Left hindlimb (tissue), 1 donor: ENCODE results near the gene KHSRP.

ENCODE experiments used
- DNase-seq: peaks from one replicate; pipeline ENCODE4 v3.0.0-alpha.2; 2018

KHSRP gene

DNA sequence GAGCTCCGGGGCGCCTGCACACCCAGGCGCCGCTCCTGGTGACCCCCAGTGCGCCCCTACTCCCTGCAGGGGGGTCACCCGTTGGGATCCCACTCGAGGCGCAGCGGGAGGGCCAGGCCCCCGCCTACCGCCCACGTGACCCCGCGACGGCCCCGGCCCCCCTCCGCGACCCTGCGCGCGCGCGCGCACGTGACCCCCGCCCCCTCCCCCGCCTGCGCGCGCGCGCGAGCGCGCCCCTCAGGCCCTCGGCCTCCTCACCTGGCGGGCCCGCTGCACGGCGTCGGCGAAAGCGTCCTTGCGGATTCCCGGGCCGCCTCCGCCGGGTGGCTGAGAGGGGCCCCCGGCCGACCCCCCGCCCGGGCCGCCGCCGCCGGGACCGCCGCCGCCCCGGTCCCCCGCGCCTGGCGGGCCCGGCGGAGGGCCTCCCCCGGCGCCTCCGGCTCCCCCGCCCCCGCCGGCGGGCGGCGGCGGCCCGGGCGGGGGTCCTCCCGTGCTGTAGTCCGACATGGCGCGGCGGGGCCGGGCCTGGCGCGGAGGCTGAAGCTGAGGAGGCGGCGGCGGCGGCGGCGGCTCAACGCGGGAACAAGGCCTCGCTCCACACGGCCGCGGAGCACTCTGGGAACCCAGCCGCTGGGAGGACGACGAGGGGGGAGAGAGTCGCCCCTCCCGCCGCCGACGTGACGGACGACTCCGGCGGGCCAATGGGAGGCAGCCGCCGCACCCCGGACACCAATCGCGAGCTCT lies at the start of gene KHSRP:
TSS of gene KHSRP (minus strand) at position 617 of the 744 bp plus-strand sequence. CDS start at position 507, 110 bp downstream.
- peak; percentile 47 for DNase-seq

- no peak for DNase-seq
Observed at GRCh38 chr19:6473647-6474046, 49.0 kb upstream of the KHSRP start.

- DNase-seq = no peak
Observed at GRCh38 chr19:6472713-6473112, 48.1 kb upstream of the KHSRP start.

DNA sequence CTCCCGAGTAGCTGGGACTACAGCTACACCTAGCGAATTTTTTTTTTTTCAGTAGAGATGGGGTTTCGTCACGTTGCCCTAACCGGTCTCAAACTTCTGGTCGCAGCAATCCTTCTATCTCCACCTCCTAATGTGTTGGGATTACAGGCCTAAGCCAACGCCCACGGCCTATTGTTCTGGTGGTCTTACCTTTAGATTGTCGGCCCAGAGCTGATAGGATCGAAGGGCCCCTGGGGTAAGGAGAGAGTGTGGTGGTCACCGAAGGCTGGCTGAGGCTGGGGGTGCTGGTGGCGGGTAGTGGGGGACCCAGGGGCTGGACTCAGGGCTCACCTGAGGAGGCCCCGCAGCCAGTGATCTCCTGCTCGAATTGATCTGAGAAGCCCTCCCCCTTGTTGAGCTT lies 46.5 kb upstream of the KHSRP start:
- no peak for DNase-seq

DNA sequence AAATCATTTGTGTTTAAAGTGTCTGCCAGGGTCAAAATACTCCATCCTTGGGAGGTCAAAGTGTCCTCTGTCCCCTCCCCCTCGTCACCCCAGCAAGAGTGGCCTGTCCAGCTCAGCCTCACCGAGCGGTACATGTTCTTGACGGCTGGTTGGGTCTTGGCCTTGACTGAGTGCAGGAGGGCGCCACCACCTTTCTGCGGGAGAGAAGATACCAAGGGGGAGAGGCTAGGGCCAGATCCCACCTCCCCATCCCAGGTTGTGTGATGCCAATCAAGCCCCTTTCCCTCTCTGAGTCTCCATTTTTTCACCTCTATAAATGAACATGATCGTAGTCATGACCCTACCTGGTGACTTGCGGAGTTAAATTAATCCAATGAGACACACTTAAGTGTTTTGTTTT lies 45.6 kb upstream of the KHSRP start:
- no peak for DNase-seq

- no peak for DNase-seq
Observed at GRCh38 chr19:6467384-6467783, 42.8 kb upstream of the KHSRP start.

DNA sequence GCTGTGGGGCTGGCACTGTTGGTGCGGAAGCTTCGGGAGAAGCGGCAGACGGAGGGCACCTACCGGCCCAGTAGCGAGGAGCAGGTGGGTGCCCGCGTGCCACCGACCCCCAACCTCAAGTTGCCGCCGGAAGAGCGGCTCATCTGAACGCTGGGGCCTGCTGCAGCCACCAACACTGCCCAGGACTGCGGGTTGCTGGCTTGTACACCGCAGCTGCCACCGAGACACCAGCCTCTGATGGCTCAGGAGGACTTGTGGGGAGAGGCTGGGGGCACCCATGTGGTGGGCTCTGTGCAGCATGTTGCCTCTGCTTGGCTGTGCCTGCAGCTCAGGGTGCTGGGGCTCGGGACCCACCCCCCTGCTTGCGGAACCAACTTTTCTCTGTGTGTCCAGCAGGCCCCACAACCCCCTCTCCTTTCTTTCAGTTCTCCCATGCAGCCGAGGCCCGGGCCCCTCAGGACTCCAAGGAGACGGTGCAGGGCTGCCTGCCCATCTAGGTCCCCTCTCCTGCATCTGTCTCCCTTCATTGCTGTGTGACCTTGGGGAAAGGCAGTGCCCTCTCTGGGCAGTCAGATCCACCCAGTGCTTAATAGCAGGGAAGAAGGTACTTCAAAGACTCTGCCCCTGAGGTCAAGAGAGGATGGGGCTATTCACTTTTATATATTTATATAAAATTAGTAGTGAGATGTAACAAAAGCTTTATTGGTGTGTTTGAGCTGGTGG lies 42.1 kb upstream of the KHSRP start:
- no peak for DNase-seq

DNA sequence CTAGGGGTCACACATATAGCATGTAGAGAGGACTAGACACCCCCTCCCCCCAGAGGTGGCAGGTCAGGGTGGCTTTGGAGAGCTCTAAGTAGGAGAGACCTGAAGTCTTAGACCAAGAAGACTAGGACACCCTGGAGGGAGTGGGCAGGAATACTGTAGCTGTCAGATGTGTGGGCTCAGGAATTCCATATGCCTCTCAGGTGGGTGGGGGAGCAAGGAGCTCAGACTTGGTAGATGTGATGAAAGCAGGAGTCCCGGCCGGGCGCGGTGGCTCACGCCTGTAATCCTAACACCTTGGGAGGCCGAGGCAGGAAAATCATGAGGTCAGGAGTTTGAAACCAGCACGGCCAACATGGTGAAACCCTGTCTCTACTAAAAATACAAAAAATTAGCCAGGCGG lies 41.1 kb upstream of the KHSRP start:
- no peak for DNase-seq

- no peak for DNase-seq
Observed at GRCh38 chr19:6465006-6465405, 40.4 kb upstream of the KHSRP start.

- DNase-seq = no peak
Observed at GRCh38 chr19:6464070-6464873, 39.7 kb upstream of the KHSRP start, which contains the start of gene CRB3. TSS of gene CRB3 (plus strand) at chr19:6464271. CDS start at chr19:6464702, 431 bp downstream.

DNA sequence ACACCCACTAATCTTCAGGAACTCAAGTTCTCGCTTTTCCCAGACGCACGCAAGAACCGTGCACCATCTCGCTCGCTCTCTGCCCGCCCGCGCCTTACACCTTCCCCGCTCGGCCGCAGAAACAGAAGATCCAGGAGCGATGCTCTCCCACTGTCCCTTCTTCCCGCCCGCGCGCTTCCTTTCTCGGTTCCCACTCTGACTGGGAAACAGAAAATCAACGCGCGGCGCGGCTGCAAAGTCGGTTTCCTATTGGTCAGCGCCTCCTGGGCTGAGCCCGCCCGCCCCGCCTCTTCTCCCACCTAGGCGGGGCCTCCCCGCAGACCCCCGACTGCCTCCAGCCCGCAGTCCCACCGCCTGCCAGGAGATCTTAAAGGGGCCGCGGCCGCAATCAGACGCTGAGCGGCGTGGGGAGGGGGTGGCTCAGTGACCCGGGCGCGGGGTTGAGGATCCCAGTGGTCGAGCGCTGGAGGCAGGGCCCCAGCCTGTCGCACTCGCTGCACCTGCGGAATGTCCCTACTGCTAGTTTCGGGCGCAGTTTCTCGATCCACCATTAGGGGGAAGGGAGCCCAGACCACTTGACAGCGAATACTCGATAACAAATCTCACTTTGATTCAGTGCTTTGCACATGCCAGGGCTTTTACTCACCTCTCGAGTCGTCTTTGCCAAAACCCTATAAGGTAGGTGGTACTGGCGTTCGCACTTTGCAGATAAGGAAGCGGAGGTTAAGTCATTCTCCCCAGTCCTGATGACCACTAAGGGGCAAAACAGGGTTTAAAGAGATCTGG lies 35.7 kb upstream of the KHSRP start:
- DNase-seq = peak; percentile 98

DNA sequence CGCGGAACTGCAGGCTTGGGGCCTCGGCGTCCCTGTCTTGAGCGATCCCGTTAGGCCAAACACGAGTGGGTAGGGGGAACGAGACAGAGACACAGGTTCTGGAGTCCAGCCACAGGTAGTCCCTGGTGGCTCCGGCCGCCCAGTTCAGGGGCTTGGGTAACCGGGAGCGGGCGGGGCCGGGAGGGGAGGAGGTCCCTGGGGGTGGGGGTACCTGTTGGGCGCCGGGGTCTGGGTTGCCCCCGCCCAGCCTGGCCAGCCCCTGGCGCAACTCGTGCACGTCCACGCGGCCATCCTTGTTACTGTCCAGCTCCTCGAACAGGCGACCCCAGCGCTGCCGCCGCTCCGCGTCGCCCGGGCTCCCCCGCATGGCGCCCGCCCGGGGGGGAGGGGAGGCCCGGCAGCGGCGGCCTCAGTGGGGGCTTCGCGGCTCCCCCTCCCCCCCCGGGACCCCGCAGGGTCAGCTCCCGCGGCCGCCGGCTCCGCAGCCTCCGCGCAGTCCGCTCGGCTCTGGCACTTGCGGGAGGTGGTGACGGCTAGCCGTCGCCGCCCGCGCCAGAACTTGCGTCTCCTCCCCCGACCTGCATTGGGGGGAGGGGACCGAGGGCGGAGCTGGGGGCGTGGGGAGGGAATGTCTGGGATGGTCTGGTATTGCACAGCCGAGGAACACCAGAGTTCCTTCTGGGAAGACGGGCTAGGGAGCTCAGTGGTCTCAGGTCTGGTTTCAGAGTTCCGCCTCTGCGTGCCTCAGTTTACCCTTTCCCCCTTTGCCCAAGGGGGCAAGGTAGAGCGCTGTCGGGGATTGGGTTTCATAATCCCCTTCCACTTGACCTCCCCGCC lies 34.9 kb upstream of the KHSRP start, which contains the start of gene SLC25A23:
TSS of gene SLC25A23 (minus strand) at position 531 of the 837 bp plus-strand sequence. CDS start at position 367, 164 bp downstream.
- peak; percentile 89 for DNase-seq

DNA sequence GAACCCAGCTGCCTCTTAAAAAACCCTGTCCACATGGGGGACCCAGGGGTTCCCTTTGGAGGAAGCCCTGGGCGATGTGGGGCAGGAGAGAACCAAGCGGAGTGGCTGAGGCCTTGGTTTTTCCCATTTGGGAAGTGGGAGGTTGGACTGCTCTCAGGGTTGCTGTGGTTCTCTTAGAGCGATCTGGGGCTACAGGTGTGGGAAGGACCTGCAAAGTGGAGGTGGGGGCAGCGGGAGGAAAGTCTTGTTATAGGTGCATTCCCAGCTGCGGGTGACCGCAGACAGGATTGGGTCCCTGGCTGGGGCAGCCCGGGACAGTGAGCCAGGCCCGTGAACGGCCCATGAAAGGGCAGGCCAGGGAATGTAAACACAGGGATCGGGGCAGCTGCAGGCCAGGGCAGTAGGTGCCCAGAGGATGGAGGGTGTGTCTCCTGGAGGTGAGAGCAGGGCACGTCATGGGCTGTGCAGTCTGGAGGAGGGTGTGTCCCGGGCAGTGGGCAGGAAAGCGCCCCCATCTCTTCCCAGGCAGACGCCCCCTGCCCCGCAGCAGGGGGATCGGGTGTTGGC lies 34.2 kb upstream of the KHSRP start:
- DNase-seq = no peak

DNA sequence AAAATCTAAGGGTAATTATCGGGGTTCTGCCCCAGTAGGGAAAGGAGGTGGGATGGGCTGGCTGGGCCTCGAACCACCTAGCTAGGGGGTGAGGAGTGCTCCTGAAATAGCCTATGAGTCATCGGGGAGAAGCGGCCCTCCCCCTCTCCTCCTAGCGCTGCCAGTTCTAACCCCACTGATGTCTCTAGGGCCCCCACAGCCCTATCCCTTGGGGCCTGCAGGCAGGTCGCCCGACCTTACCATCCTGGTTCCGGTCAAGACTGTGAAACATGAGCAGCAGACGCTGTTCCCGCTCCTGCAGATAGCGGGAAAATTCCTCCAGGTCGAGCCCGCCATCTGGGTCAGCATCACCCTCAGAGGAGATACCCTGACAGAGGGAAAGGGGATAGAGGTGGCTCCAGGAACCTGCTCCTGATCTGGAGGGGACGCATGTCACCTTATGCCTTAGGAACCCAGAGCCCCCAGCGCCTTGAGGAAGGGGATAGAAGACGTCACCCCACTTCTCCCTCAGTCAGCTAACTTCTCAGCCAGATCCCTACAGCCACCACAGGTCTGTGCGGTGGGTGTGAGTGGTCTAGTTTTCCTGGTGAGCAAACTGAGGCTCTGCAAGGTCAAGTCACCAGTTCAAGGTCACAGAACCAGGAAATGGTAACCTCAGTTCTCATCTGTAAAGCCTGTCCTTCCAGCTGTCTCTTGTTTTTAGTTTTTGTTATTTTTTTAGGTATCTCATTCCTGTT lies 33.5 kb upstream of the KHSRP start:
- no peak for DNase-seq

DNA sequence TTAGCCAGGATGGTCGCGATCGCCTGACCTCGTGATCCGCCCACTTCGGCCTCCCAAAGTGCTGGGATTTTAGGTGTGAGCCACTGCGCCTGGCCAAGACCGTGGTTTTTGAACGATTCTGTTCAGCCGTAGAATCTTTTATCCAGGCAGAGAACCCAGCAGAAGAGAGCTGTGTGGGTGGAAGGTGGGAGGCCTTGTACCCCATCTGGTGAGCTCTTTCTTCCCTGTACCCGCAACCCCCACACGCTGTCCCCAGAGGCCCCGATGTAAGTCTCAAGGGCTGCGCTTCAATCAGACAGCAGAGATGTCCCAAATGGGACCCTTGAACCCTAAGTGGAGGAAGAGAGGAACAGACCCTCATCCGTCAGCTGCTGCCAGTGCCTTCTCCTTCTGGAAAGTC lies 31.3 kb upstream of the KHSRP start:
- no peak for DNase-seq

GRCh38 chr19:6453951-6454565 lies 29.4 kb upstream of the KHSRP start:
- DNase-seq = no peak

DNA sequence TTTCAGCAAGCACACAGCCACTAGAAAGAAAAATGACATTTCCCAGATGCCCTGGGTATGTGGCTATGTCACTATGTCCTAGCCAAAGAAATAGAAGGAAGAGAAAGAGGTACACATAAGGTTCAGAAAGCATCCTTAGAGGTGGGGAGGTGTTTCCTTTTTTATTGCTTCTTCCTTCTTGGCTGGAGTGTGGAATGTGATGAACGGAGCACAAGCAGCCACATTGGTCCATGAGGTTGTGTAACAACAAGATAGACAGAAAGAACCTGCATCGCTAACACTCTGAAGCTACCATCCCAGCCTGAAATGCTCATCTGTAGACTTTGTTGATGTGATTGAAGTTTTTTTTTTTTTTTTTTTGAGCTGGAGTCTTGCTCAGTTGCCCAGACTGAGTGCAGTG lies 28.3 kb upstream of the KHSRP start:
- DNase-seq = no peak

GRCh38 chr19:6452223-6452614 lies 27.6 kb upstream of the KHSRP start:
- DNase-seq = no peak

GRCh38 chr19:6451583-6452222 lies 27.1 kb upstream of the KHSRP start:
- no peak for DNase-seq
